ENCODE results near the gene SEC22A.
A peak's percentile ranks its signal among the peaks of the same experiment; 100 is the strongest.

Gene SEC22A

GRCh38 chr3:123201557-123202427, at the start of gene SEC22A:
Gene SEC22A, plus strand, starts transcription at chr3:123201943. Its CDS starts 7,275 bp downstream, at chr3:123209218.
- peak; percentile 93 to 95 for DNase-seq

- no peak for DNase-seq
Measured at GRCh38 chr3:123152687-123153086, 49.1 kb upstream of the SEC22A start.

DNA sequence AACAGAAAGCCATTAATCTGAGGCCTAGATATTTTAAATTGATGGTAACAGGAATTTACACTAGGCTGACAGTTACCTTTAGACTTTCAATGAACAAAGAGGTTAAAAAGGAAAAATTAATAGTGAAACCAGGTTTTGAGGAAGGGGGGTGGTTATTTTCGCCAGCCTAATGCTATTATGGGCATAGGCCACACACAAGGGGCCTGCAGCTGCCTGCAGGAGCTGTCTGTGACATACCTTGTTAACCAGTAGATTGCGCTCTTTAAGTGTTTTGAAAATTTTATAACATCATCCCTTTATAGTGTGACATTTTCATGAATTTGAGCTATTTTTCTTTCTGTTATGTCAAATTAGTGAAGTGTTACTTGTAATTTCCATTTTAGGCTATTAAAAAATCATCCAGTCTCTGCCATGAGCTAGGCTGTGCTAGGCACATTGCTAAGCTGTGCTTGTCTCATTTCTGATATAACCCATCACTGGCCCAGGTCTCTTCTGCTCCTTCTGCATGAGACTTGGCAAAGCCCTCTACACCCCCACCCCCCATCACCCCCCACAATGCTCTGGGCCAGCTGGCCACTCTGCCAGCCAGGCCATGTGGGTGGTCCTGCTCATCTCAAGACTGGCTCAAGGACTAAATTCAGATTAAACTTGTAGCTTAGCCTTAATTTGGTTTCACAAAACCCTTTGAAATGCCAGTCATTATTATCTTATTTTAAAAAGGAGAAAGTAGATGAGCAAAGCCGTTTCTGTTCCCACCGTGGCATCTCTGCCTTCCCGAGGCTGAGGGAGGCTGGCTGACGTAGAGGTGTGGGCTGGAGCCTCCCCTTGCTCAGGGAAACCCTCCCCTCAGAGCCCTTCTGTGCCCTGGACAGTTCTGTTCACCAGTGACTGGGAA, 48.4 kb upstream of the SEC22A start:
- DNase-seq = no peak

- no peak for DNase-seq
Measured at GRCh38 chr3:123154020-123154985, 47.4 kb upstream of the SEC22A start.

DNA sequence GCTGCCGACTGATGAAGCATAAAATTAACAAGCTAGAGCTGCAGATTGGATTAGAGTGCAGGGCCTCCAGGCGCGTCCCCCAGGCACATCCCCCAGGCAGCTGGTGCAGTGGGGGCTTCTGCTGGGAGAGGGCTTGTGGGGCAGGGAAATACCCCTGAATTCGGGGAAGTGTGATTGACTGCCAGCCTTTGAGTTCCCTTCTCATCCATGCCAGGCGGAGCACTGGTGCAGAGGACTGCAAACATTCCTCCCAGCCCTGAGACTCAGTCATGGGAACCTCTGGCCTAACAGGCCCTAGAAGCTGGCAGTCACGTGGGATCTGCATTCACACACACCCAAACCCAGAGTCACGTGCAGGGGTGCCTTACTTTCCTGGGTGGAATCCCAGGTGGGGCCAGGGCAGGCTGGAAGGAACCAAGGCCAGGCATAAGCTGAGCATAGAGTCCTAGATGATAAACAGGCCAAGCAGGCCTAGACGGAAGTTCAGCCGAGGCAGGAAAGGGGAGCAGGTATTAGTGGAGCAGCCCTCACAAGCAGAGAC, 46.2 kb upstream of the SEC22A start:
- no peak for DNase-seq

DNA sequence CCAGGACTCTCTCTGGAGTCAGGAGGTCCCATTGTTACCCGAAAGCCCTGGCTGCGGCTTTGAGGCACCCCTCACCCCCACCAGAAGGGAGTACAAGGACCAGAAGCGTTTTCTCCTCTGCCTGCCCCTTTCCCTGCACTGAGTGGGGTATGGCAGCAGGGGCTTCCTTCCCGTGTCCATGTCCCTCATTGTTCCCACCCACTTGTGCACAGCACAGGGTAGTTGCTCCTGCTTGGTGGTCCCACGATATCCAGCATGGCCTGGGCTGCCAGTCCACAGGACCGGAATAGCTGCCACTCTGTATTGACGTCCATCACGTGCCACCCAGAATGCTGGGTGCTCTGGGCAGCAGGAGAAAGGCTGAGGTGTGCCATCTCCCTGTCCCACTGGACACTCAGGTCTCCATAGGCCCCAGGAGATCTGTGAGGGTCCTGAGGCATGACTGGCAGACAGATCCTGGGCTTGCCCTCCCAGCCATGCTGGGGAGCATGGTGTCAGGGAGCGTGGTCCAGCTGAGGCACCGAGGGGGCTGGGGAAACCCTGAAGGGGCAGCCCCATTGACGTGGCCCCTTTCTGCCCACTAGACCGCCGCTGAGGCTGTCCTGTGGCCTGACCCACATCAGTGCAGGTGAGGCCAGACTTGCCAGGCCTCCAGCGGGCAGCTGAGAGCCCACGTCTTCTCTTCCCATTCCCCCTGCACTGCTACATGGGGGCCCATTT, 45.3 kb upstream of the SEC22A start:
- no peak for DNase-seq

DNA sequence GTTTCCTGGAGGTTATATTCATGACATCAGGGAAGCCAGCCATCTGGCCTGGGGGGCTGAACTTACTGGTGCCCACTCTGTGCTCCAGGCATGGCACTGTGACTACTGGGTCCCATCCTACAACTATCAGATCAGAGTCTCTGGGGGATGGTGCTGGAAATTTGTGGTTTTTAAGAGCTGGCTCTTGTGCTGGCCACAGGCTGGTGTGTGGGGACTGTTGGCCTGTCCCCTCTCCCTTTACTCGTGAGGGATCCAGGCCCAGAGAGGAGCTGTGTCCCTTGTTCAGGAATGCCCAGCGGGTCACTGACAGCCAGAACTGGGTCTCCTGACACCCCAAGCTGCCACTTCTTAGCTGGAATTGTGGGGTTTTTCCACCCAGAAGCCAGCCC, 44.5 kb upstream of the SEC22A start:
- peak in 1 of 2 experiments; percentile 1 for DNase-seq

- DNase-seq = peak in 1 of 2 experiments; percentile 4
Measured at GRCh38 chr3:123157598-123158287, 44.0 kb upstream of the SEC22A start.

- peak in 1 of 2 experiments; percentile 3 for DNase-seq
Measured at GRCh38 chr3:123158330-123158729, 43.4 kb upstream of the SEC22A start.

- no peak for DNase-seq
Measured at GRCh38 chr3:123158899-123159390, 42.8 kb upstream of the SEC22A start.

DNA sequence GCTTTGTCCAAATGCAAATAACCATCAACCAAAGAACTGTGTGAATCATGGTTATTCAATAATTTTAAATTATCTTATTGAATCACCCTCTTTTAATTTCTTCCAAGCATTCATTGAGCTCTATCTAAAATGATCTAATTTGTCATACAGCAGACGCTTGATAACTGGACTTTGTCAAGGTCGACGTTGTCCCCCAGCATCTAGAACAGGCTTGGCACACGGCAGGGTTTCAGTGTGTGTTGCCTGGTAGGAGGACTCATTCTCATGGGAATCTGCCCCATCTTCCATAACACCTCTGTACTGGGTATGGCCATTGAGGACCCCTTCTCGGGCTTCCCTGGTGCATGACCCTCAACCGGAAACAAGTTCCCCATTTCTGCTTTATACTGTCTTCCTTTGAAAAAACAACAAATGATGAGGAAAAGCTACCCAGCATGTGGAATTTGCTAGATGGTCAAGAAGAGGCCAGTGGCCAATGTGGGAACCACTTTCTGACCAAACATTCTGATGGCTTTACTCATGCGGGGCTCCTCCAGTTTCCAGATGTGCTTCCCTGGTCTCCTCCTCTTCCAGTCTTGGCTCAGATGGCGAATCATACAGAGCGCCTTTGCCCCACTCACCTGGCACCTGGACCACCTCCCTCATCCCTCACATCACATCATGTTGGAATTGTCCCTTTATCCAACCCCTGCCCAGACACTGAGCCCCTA, 41.7 kb upstream of the SEC22A start:
- peak in 1 of 2 experiments; percentile 4 for DNase-seq

DNA sequence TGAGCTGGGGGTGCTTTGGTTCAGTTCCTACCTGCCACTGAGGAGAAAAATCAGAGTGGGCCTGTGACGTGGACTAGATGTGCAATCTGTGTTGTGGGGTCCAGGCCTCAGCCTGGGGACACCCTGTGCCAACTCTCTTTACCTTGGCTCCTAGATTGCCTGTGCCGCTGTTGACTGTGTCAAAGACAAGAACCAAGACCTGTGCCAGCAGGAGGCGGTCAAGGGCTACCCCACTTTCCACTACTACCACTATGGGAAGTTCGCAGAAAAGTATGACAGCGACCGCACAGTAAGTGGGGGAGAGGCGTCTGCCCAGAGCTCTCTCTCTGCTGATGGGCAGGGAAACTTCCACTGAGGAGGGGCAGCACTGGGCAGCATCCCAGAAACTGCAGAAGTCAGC, 40.6 kb upstream of the SEC22A start:
- peak in 1 of 2 experiments; percentile 13 for DNase-seq

DNA sequence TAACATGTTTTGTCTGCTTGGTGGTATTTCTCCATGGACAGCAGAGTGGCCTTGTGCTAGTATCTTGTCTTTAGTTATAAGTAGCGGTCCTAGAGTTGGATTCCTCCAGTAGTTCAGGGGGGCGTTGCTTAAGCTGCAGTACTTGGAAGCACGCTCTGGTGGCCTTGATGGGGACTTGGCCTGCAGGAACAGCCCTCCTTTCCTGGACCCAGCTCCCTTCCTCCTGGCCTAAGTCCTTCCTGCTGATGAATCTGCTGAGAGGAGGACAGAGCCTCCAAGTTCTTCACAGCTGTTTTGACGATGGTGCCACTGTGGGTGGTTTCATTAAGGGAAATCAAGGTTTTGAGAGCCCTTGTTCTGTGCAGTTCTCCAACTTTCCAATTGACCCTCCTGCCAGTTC, 38.6 kb upstream of the SEC22A start:
- DNase-seq = peak in 1 of 2 experiments; percentile 0

DNA sequence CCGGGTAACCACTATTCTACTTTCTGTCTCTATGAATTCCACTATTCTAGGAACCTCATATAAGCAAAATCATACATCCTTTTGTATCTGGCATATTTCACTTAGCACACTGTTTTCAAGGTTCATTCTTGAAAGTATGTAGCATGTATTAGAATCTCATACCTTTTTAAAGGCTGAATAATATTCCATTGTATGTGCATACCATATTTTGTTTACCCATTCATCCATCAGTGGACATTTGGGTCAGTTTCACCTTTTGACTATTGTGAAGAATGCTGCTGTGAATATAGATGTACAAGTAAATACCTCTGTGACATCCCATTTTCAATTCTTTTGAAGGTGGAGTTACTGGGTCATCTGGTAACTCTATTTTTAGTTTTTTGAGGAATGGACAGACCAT, 36.6 kb upstream of the SEC22A start:
- no peak for DNase-seq

DNA sequence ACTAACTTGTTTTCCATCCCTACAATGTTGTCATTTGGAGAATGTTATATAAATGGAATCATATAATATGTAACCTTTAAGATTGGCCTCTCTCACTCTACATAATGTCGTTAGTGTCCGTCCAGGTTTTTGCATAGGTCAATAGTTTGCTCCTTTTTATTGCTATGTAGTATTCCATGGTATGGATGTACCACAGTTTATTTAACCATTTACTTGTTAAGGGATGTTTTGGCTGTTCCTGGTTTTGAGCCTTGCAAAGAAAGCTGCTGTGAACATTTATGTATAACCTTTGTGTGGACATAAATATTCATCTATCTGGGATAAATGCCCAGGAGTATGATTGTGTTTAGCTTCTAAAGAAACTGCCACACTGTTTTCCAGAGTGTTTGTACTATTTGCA, 34.1 kb upstream of the SEC22A start:
- DNase-seq = no peak

GRCh38 chr3:123168122-123168521, 33.6 kb upstream of the SEC22A start:
- no peak for DNase-seq

DNA sequence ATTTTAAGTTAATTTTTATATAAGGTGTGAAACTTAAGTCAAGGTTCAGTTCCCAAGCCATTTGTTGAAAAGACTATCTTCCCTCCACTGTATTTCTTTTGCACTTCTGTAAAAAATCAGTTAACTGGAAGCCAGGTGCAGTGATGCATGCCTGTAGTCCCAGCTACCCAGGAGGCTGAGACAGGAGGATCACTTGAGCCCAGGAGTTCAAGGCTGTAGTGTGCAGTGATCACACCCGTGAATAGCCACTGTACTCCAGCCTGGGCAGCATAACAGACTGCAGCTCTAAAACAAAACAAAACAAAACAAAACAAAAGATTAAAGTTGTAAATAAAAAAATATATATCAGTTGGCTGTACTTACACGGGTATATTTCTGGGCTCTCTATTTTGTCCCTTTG, 33.1 kb upstream of the SEC22A start:
- DNase-seq = no peak

DNA sequence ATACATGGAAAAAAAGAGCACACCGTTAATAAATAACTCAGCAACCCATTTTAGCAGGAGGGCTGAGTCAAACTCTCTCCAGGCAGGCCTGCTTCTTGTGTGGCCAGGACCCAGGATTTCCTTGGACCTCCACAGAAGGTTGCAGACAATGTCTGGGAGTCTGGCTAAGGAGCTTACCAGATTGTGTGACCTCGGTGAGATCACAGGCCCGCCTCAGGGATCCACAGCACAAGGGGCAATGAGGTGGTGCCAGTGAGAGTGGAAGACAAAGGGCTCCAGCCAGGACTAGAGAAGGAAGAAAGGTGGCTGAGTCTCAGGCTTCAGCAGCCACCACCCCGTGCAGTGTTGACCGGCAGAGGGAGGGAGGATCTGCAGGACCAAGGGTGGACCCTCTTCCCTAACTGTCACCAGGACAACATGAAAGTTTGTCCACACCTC, 32.2 kb upstream of the SEC22A start:
- DNase-seq = no peak

DNA sequence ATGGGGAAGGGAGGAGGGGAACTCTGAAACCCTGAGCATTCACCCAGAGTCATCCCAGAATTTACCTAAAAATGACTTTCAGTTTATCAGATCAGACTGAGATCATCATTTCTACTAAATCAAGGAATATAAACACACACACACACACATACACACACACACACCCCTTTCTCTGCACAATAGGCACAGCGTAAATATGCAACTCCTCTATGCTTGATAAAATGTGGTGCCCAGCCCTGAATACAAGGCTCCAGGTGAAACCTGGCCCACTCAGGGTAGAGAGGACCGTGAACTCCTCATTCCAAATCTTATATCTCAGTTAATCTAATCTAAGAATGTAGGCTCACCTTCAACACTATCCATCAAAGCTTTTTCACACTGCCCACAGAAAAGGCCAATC, 31.8 kb upstream of the SEC22A start:
- no peak for DNase-seq

- DNase-seq = no peak
Measured at GRCh38 chr3:123180791-123181190, 21.0 kb upstream of the SEC22A start.
